Activated T-cell treated with anti-CD3 and anti-CD28 coated beads for 48 hours (primary cell): Measurements from ENCODE around the gene MOGAT1.
"Not testable (repeated sequence)": the region's sequence is repeated elsewhere in the genome, so short reads cannot be mapped to it uniquely, and the experiment has no call there.

Experiments used
- DNase-seq: peaks from one replicate; pipeline ENCODE4 v3.0.0-alpha.2; 2020; ENCODE audit warnings: low read depth

The MOGAT1 gene

DNA sequence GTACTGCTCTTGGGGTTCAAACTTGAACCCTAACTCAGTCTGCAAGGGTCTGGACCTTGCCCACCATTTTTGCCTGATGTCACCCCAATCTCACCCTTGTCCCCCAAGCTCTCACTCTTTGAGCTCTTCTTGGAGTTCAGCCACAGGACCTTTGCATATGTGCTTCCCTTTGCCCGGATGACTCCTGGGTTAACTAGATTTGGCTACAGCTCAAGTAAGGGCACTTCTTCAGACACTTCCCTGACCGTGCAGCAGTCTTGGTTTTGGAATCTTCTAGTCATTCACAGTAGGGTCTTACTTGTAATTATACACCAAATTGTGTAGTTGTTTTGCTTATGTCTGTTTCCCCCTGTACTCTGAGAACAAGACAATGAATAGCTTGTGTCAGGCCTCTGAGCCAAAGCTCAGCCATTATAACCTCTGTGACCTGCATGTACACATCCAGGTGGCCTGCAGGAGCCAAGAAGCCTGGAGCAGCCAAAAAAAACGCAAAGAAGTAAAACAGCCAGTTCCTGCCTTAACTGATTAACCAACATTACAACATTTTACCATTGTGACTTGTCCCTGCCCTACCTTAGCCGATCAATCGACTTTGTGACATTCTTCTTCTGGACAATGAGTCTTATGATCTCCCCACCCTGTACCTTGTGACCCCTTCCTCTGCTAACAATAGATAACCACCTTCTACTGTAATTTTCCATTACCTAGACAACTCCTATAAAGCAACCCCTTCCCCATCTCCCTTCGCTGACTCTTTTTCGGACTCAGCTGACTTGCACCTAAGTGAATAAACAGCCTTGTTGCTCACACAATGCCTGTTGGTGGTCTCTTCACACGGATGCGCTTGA is 1.0 kb upstream of the MOGAT1 start:
- DNase-seq: no peak

DNA sequence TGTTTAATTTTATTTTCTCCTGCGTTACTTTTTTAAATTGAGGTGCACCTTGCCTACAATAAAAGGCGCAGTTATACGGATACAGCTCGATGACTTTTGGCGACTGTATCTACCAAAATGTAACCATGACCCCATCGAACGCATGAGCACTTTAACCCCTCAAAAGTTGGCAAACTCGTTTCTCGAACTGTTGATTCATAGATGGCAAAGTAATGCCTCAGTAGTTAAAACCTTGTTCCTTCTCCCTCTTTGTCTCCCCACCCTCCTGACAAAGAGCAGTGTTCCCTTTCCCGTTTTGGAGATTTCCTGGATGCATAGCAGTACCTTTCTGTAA is 577 bp downstream of the MOGAT1 start:
- no peak for DNase-seq

DNA sequence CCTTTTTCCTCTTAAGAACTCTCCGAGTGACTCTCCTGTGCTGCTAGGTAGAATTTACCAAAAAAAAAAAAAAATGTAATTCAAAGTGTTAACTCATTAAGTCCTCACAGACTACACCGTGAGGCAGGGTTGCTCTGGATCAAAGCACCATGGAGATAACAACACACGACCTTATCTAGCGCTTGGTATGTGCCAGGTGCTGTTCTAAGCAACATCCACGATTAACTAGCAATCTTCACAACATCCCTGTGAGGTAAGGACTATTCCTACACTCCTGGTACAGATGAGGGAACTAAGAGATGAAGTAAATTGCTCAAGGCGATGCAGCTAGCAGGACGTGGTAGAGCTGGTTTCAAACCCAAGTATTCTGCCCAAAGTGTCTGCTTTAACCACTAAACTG is 1.8 kb downstream of the MOGAT1 start:
- DNase-seq: no peak

DNA sequence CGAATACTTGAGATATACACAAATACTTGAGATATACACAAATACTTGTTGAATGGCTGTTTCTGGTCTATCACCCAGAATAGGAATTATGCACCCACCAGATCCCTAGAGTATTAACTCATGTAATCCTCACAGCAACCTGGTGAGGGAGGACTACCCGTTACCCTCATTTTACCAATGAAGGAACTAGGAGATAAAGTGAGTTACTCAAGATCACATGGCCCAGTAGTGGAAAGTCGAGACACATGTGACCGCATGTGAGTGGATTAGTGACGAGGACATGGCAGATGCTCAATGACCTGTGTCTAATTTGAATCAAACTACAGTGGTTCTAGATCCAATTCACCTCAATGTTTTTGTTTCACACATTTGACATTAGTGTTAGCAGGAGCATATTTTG is 2.4 kb downstream of the MOGAT1 start:
- no peak for DNase-seq

DNA sequence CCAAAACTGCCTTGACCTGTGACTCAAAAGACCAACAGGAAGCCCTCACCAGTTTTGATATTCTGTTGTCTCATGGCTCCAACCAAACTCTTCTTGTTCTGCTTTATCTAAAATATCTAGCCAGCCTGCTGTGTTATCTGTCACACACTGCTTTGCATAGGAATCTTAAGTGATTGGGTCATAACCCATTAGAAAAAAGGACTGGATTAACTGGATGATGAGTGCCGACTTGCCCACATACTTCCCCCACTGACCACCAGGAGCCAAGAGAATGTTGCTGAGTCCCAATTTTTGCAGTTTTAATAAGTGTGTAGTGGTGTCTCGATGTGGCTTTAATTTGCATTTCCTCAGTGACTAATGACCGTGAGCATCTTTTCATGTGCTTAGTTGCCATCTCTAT is 6.5 kb downstream of the MOGAT1 start:
- DNase-seq: no peak

DNA sequence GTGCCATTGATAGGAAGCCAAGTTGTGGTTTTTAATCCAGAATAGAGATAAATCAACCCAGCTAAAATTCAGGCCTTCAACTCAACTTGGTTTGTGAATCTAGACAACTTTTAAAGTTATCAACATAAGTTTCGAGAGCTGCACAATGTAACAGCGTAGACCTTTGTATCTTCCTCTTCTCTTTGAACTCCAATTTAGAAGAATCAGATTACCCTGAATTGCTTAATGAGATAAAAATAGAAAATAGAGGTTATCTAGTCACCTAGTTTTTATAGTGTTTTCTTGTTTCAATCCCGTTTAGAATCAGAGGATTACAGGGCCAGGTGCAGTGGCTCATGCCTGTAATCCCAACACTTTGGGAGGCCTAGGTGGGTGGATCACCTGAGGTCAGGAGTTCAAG is 12.3 kb downstream of the MOGAT1 start:
- no peak for DNase-seq

- DNase-seq: no peak
Observed at GRCh38 chr2:222686086-222686750, 14.8 kb downstream of the MOGAT1 start.

- no peak for DNase-seq
Observed at GRCh38 chr2:222688917-222689316, 17.5 kb downstream of the MOGAT1 start.

GRCh38 chr2:222689322-222689721 is 17.9 kb downstream of the MOGAT1 start:
- DNase-seq: no peak

- DNase-seq: peak; percentile 66
Observed at GRCh38 chr2:222690564-222691200, 19.2 kb downstream of the MOGAT1 start.

DNA sequence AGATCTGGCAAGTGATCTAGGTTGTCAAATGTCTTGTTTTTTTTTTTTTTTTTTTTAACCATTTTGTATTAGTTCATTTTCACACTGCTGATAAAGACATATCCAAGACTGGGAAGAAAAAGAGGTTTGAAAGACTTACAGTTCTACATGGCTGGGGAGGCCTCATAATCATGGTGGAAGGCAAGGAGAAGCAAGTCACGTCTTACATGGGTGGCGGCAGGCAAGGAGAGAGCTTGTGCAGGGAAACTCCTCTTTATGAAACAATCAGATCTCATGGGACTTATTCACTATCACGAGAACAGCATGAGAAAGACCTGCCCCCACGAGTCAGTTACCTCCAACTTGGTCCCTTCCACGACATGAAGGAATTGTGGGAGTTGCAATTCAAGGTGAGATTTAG is 22.0 kb downstream of the MOGAT1 start:
- not testable (repeated sequence) for DNase-seq

- no peak for DNase-seq
Observed at GRCh38 chr2:222693837-222694236, 22.4 kb downstream of the MOGAT1 start.

DNA sequence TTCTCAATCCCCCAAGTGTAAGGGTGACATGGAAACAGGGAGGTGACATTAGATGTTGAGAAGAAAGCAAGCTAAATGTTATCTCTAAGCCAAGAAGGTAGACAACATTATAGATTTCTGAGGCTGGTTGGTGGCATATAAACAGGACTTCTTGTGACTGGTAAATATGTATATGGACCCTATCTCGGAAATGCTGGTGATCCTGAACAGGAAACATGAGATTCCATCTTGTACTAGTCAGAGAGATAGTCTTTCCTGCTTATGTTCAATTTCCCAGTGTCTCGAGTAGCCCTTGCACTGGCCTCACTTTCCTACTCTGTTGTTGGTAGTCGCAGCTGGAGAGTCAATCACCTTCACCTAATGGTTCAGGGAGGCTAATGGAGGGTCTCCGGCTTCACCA is 26.8 kb downstream of the MOGAT1 start:
- no peak for DNase-seq

- no peak for DNase-seq
Observed at GRCh38 chr2:222701233-222701632, 29.8 kb downstream of the MOGAT1 start.

- no peak for DNase-seq
Observed at GRCh38 chr2:222701721-222702131, 30.3 kb downstream of the MOGAT1 start.

DNA sequence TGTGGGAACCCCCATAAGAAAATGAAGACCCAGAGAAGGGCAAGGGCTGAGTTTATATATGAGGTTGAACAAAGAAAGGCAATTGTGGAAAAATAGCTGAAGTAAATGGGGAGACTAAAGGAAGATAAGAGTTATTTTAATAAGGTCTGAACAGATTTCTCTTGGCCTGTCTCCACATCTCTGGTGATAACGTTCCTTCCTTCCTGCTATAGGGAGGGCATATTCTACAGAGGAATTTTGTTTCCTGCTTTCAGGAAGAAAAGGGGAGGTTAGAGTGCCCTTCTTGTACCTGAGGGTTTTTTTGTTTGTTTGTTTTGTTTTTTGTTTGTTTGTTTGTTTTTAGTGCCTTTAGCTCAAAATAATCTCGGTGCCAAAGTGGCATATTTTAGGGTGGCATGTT is 31.6 kb downstream of the MOGAT1 start:
- DNase-seq: no peak

GRCh38 chr2:222703886-222704285 is 32.4 kb downstream of the MOGAT1 start:
- DNase-seq: no peak

- no peak for DNase-seq
Observed at GRCh38 chr2:222706616-222707015, 35.2 kb downstream of the MOGAT1 start.

DNA sequence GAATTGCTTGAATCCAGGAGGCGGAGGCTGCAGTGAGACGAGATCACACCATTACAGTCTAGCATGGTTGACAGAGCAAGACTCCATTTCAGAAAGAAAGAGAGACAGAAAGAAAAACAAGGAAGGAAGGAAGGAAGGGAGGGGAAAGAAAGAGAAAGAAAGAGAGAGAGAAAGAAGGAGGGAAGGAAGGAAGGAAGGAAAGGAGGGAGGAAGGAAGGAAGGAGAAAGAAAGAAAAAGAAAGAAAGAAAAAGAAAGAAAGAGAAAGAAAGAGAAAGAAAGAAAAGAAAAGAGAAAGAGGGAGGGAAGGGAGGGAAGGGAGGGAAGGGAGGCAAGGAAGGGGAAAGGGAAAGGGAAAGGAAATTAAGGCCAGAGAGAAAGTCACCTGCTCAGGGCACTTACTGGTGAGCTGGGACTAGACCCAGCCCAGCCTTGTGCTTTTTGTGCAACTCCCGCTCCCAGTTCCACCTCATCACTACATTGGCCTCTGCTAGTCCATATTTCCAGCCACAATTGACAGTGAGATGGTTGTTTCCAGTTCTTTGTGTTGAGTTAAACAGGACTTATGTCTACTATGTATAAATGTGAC is 35.7 kb downstream of the MOGAT1 start:
- DNase-seq: no peak

GRCh38 chr2:222707689-222708273 is 36.3 kb downstream of the MOGAT1 start:
- DNase-seq: no peak

DNA sequence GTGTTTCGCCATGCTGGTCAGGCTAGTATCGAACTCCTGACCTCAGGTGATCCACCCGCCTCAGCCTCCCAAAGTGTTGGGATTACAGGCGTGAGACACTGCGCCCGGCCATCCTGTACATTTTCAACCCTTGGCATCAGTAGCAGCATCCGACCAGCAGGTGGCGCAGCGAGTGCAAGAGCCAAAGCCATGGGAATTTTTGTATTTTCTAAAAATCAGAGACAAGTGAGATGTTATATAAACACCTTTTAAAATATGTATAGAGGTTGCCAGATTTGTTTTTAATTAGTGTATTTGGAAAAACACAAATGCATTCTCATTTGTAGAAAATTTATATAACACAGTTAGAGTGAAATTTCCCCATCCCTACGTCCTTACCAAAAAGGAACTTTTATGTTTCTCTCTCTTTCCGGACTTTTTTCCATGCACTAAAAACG is 36.8 kb downstream of the MOGAT1 start:
- DNase-seq: peak; percentile 67

GRCh38 chr2:222709191-222709891 is 37.9 kb downstream of the MOGAT1 start:
- no peak for DNase-seq
